PC-3 (cell line): Measurements from ENCODE around the gene C1QTNF6. TPM values are rescaled to one million over a fixed set of nuclear protein-coding genes. Genes with fewer than 3 reads are reported as not detected.

Experiments used
- ATAC-seq: fragments of 200-7000 bp; cut with Tn5 transposase; 2 replicates; pipeline ENCODE4 v1.9.1; 2020; ENCODE audit warnings: mild to moderate bottlenecking, moderate library complexity
- BruUV-seq: library from RNA; stranded (reverse); fragments of 400-500 nt; replicated peaks from 2 replicates; lab custom pipeline; 2021; lab: Mats Ljungman, UMichigan
- CTCF ChIA-PET: fragments of 300-600 bp; sonication (Branson Sonifier 250); formaldehyde crosslinking; loops from one replicate; lab custom pipeline; 2022; ENCODE audit warnings: antibody characterized with exemption; lab: Charles Lee
- POLR2A ChIA-PET: fragments of 300-600 bp; sonication (Branson Sonifier 250); formaldehyde crosslinking; loops from one replicate; lab custom pipeline; 2022; ENCODE audit warnings: antibody characterized with exemption; ENCODE audit not compliant: unreplicated experiment; lab: Charles Lee
- DNase-seq: peaks from one replicate; pipeline ENCODE4 v3.0.0-alpha.2; 2015
- H2AFZ ChIP-seq: fragments of 300-600 bp; sonication (generic); 2 replicates; pipeline ENCODE4 v1.6.0; 2016; ENCODE audit warnings: antibody characterized with exemption, low read length
- H3F3A ChIP-seq: fragments of 300-600 bp; sonication (generic); one replicate; pipeline ENCODE4 v1.6.0; 2017; ENCODE audit warnings: antibody characterized with exemption, low read length, control low read depth, mild to moderate bottlenecking; ENCODE audit not compliant: unreplicated experiment
- H3K27ac ChIP-seq: fragments of 300-600 bp; sonication (generic); 2 replicates; pipeline ENCODE4 v1.5.1; 2016; ENCODE audit warnings: mild to moderate bottlenecking, low read length
- H3K27me3 ChIP-seq: fragments of 300-600 bp; sonication (generic); 2 replicates; pipeline ENCODE4 v1.6.1; 2016; ENCODE audit warnings: low read length, mixed read lengths
- H3K36me3 ChIP-seq: fragments of 300-600 bp; sonication (generic); 2 replicates; pipeline ENCODE4 v1.6.1; 2016; ENCODE audit warnings: low read depth, mixed run types, low read length, mixed read lengths
- H3K4me1 ChIP-seq: fragments of 300-600 bp; sonication (generic); 2 replicates; pipeline ENCODE4 v1.5.1; 2016; ENCODE audit warnings: low read length; ENCODE audit not compliant: insufficient read depth
- H3K4me2 ChIP-seq: fragments of 300-600 bp; sonication (generic); 2 replicates; pipeline ENCODE4 v1.6.0; 2016; ENCODE audit warnings: low read length
- H3K4me3 ChIP-seq: fragments of 300-600 bp; sonication (generic); 2 replicates; pipeline ENCODE4 v1.5.1; 2016; ENCODE audit warnings: mild to moderate bottlenecking, low read length, mixed read lengths
- H3K79me2 ChIP-seq: fragments of 300-600 bp; sonication (generic); 2 replicates; pipeline ENCODE4 v1.6.1; 2017; ENCODE audit warnings: low read length, mixed read lengths
- H3K9ac ChIP-seq: fragments of 300-600 bp; sonication (generic); 2 replicates; pipeline ENCODE4 v1.6.0; 2016; ENCODE audit warnings: mild to moderate bottlenecking, low read length
- H3K9me2 ChIP-seq: fragments of 300-600 bp; sonication (generic); replicated peaks from 2 replicates; pipeline ENCODE4 v1.6.1; 2016; ENCODE audit warnings: mixed run types, low read length, mixed read lengths
- H3K9me3 ChIP-seq: fragments of 300-600 bp; sonication (generic); 2 replicates; pipeline ENCODE4 v1.6.1; 2016; ENCODE audit warnings: low read length, mixed read lengths
- H4K20me1 ChIP-seq: fragments of 300-600 bp; sonication (generic); 2 replicates; pipeline ENCODE4 v1.6.1; 2016; ENCODE audit warnings: low read length, mixed read lengths
- CTCF ChIP-seq: fragments of 300-600 bp; sonication (generic); conservative IDR thresholded peaks from 2 replicates; pipeline ENCODE4 v1.5.1; 2017; ENCODE audit warnings: antibody characterized with exemption, low read depth, mild to moderate bottlenecking, low read length
- EZH2 ChIP-seq: fragments of 300-600 bp; sonication (generic); IDR thresholded peaks from one replicate; pipeline ENCODE4 v1.6.1; 2017; ENCODE audit warnings: antibody characterized with exemption, mild to moderate bottlenecking, low read length; ENCODE audit not compliant: unreplicated experiment
- EZH2phosphoT487 ChIP-seq: fragments of 300-600 bp; sonication (generic); IDR thresholded peaks from 2 replicates; pipeline ENCODE4 v1.6.1; 2018; ENCODE audit warnings: mild to moderate bottlenecking, antibody characterized with exemption, low read length, borderline replicate concordance
- intact Hi-C: fragments of 100-400 bp; cut with micrococcal nuclease; formaldehyde crosslinking; loops from 2 replicates; pipeline ENCODE4 v1.9.0; 2023
- total RNA-seq: library from RNA; depleted of rRNA; stranded (reverse); fragments of >200 nt; gene quantifications from 2 replicates; pipeline ENCODE4 v1.2.3, GENCODE V29; 2014

The C1QTNF6 gene
- total RNA-seq, 1 experiment from 2014 or later = 3.8 TPM

- H2AFZ ChIP-seq = peak overlapping the region; percentile 92
- H3K9me3 ChIP-seq = no peaks in the 10 kb centered on the region
- no peaks in the 10 kb centered on the region for H3F3A ChIP-seq
- CTCF ChIA-PET = interaction anchor here (1.0 to 1.2 kb wide), 2 partner anchors 33 to 147 kb away, joined by 3 to 5 read pairs; partner anchors contain the start of gene KCTD17
- H4K20me1 ChIP-seq = no peaks in the 10 kb centered on the region
- H3K4me3 ChIP-seq = peak overlapping the region; percentile 69
- peak overlapping the region; percentile 94 for H3K4me2 ChIP-seq
- peak overlapping the region; percentile 97 for H3K27ac ChIP-seq
- DNase-seq (peak; percentile 81), ATAC-seq (peak; percentile 37)
- no peaks in the 10 kb centered on the region for H3K9me2 ChIP-seq
- no peak for TF ChIP-seq EZH2
- TF ChIP-seq CTCF = peak; percentile 67
- no peak for TF ChIP-seq EZH2phosphoT487
- TSS peak; percentile 36 for BruUV-seq
- POLR2A ChIA-PET = no interaction called here
- H3K79me2 ChIP-seq = no peaks in the 10 kb centered on the region
- intact Hi-C loops = loop anchor here (1.0 to 10.0 kb wide), 3 partner anchors 32 to 212 kb away; no protein-coding TSS in a partner anchor
- peak overlapping the region; percentile 95 for H3K9ac ChIP-seq
- no peaks in the 10 kb centered on the region for H3K27me3 ChIP-seq
- peaks cover 40% of the 10 kb centered on the region for H3K4me1 ChIP-seq
- H3K36me3 ChIP-seq = no peaks in the 10 kb centered on the region
Observed at GRCh38 chr22:37198258-37199102, 10.4 kb upstream of the C1QTNF6 start.

GRCh38 chr22:37197451-37198257 lies 9.6 kb upstream of the C1QTNF6 start:
- peak overlapping the region; percentile 95 for H3K9ac ChIP-seq
- peak overlapping the region; percentile 94 for H3K4me2 ChIP-seq
- no peaks in the 10 kb centered on the region for H3K79me2 ChIP-seq
- peak overlapping the region; percentile 69; the same call in 1 of the 2 replicates for H3K4me3 ChIP-seq
- ATAC-seq (peak; percentile 35), DNase-seq (peak; percentile 92)
- TF ChIP-seq CTCF = no peak
- no peak for TF ChIP-seq EZH2
- no peak for TF ChIP-seq EZH2phosphoT487
- no peaks in the 10 kb centered on the region for H3K9me2 ChIP-seq
- H3K27ac ChIP-seq = peak overlapping the region; percentile 97
- ChIA-PET CTCF (interaction anchor here (0.6 to 0.7 kb wide), 3 partner anchors 57 to 342 kb away, joined by 3 read pairs; no protein-coding TSS in a partner anchor), POLR2A (no interaction called here)
- H3F3A ChIP-seq = no peaks in the 10 kb centered on the region
- no TSS peak for BruUV-seq
- no peaks in the 10 kb centered on the region for H3K36me3 ChIP-seq
- no peaks in the 10 kb centered on the region for H4K20me1 ChIP-seq
- intact Hi-C loops = loop anchor here (2.0 to 10.0 kb wide), 2 partner anchors 123 to 211 kb away; no protein-coding TSS in a partner anchor
- H3K4me1 ChIP-seq = peaks cover 40% of the 10 kb centered on the region
- no peak overlapping the region for H2AFZ ChIP-seq
- no peaks in the 10 kb centered on the region for H3K27me3 ChIP-seq
- H3K9me3 ChIP-seq = no peaks in the 10 kb centered on the region
